GM12891 (cell line): ENCODE results near the gene SPATA33.

Source experiments
- DNase-seq: peaks from one replicate; pipeline ENCODE4 v3.0.0; 2011; ENCODE audit warnings: low spot score; ENCODE audit not compliant: insufficient read length
- FAIRE-seq: peaks from 2 replicates; lab custom pipeline; 2011; peaks lifted over from hg19 to GRCh38; lab: Jason Lieb, UNC
- PAX5 ChIP-seq: IDR thresholded peaks from 2 replicates; pipeline ENCODE4 v1.6.1; 2011; ENCODE audit warnings: low read length, moderate library complexity, mild to moderate bottlenecking; ENCODE audit not compliant: insufficient read depth, severe bottlenecking
- POLR2A ChIP-seq: IDR thresholded peaks from 2 replicates; pipeline ENCODE4 v1.6.1; 2011; ENCODE audit warnings: low read depth, low read length, control low read depth
- POLR2AphosphoS5 ChIP-seq: IDR thresholded peaks from 2 replicates; pipeline ENCODE4 v1.6.1; 2011; ENCODE audit warnings: low read depth, low read length, control low read depth
- POU2F2 ChIP-seq: IDR thresholded peaks from 2 replicates; pipeline ENCODE4 v1.6.1; 2011; ENCODE audit warnings: low read depth, mild to moderate bottlenecking, control low read depth, low read length, moderate library complexity
- SPI1 ChIP-seq: IDR thresholded peaks from 2 replicates; pipeline ENCODE4 v1.6.1; 2011; ENCODE audit warnings: low read depth, low read length, control low read depth
- TAF1 ChIP-seq: IDR thresholded peaks from 2 replicates; pipeline ENCODE4 v1.6.1; 2011; ENCODE audit warnings: low read depth, low read length, control low read depth

SPATA33 gene

DNA sequence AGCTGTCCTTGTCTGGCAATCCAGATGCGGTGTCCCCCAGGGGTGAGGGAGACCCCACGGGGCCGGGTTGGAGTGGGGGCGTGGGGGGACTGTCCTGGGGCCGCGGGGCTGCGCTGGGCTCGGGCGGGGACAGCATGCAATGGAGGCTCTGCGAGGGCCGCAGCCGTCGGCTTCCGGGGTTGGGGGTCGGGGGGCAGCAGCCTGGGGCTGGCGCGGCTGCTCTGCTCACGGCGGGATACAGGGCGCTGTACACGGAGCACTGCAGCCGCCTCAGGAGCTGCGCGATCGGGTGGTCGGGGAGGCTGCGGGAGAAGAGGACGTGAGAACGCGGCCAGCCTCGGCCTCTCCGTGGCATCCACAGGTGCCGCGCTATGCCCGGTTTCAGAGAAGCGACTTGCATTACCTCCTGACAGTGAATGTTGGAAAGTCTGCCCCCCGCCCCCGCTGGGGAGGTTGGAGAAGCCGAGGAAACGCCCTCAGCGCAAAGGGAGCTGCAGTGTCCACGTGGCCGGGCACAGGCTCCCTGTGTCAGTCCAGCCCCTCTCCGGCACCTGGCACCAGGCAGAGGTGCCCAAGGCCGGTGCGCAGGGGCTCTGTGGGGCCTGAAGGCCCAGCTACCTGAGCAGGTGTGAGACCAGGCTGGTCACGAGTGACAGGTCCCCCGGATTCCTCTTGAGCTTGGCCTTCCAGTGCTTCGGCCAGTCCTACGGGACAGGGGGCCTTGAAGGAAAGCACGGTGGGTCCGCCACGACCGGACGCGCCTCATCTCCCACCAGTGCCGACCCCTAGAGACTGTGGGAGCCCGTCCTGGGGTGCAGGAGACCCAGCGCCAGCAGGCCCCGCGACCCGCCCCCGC is 53.3 kb downstream of the SPATA33 start:
- FAIRE-seq (no peak), DNase-seq (no peak)
- TF ChIP-seq POU2F2 (no peak), SPI1 (no peak), POLR2AphosphoS5 (no peak), POLR2A (no peak), TAF1 (no peak), PAX5 (no peak)

DNA sequence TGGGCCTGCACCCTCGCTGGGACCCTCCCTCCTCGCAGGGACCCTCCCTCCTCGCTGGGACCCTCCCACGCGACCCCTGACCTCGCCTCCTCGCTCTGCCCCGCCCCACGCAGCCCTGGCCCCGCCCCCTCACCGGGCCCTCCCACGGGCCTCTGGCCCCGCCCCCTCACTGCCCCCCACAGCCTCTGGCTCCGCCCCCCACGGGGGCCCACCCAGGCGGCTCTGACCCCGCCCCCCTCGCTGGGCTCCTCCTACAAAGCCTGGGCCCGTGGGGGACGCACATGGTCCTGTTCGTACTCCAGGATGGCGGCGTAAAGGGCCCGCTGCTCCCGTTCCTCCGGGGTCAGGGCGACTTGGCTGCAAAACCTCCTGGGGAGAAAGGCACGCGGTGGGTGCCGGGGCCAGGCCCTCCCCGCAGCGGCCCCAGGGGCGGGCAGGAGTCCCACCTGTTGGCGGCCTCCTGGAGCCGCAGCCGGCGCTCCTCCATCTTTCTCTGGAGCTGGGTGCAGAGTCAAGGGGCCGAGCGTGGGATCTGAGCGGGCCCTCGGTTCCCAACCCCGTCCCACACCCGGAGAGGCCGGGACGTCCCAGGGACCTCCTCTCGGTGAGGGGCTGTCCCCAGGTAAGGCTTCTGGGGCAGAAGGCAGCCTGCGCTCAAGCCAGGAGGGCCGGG is 54.1 kb downstream of the SPATA33 start:
- FAIRE-seq (peak; percentile 72), DNase-seq (peak; percentile 99)
- TF ChIP-seq POLR2AphosphoS5 (peak; percentile 60; the same call in 1 of the 2 replicates), TAF1 (peak; percentile 61), POLR2A (no peak)

DNA sequence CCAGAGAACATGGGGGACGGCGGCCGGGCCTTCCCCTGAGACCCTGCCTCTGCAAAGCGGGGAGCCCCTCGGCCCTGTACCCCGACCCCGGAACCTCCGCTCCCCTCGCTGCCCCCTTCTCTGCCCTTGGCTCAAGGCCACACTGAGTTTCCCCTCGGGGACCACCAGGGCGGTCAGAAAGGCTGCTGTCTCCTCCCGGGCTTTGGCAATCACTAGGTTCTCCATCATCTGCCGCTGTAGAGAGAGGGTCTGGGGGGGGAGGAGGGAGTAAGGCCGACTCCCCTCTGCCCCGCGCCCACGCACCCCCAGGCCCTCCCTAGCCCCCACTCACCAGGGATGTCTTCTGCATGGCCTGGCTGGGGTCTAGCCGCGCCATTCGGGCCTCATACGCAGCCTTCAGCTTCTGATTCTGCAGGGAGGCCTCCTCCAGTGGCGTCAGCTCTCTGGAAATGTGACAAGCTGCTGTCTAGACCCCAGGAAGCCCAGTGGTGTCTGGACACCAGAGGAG is 54.7 kb downstream of the SPATA33 start:
- no peak for FAIRE-seq
- DNase-seq = no peak
- TF ChIP-seq SPI1 = no peak
- TF ChIP-seq POLR2AphosphoS5 = no peak
- TF ChIP-seq POU2F2 = no peak
- TF ChIP-seq POLR2A = no peak
- TF ChIP-seq PAX5 = no peak
- no peak for TF ChIP-seq TAF1

DNA sequence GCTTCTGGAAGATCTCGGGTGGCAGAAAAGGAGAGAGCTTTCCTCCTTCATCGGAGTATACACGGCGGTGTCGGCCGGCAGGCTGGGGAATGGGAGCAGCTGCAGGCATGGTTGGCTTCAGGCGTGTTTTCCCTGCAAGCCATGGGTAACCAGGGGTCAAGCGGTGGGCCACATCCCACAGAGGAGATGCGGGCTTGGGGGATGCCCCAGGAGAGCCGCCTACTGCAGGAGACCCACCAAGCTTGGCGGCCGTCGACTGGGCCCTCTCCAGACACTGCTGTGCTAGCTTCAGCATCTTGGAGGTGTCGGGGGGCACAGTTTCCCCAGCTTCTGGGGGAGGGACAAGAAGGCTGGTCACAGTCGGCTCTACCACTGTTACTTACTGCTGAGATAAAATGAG is 58.9 kb downstream of the SPATA33 start:
- TF ChIP-seq TAF1 = no peak
- TF ChIP-seq POLR2A = no peak
- no peak for TF ChIP-seq POLR2AphosphoS5
- no peak for TF ChIP-seq SPI1
- TF ChIP-seq POU2F2 = no peak
- TF ChIP-seq PAX5 = no peak
- FAIRE-seq (no peak), DNase-seq (no peak)

DNA sequence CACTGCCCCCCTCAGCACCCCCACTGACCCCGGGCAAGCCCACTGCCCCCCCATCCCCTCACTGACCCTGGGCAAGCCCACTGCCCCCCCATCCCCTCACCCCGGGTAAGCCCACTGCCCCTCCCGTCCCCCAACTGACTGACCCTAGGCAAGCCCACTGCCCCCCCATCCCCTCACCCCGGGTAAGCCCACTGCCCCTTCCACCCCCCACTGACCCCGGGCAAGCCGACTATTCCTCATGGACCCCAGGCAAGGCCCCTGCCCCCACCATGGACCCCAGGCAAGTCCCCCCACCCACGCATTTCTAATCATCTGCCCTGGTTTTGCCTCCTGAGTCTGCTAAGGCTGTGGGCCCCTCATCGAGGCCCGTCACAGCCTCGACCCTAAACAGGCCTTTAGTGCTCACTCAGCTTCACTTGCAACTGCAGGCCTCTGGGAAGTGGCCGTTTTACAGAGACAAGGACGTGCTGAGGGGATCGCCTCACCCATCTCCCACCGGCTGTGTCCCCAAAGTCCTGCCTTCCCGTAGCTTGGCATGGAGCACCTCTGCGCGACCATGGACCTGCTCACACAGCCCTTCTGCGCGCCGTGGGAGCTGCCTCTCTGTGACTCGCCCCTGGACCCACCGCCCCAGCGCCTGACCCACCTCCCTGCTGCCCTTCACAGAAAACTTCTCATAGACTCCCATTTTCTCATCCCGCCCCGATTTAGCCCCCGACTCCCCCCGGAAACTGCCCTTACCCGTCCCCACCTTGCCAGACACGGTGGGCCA is 59.5 kb downstream of the SPATA33 start:
- DNase-seq (no peak), FAIRE-seq (no peak)
- TF ChIP-seq PAX5 (no peak), TAF1 (no peak), POLR2A (no peak), POU2F2 (no peak), POLR2AphosphoS5 (no peak; the same call in 1 of the 2 replicates), SPI1 (no peak)

DNA sequence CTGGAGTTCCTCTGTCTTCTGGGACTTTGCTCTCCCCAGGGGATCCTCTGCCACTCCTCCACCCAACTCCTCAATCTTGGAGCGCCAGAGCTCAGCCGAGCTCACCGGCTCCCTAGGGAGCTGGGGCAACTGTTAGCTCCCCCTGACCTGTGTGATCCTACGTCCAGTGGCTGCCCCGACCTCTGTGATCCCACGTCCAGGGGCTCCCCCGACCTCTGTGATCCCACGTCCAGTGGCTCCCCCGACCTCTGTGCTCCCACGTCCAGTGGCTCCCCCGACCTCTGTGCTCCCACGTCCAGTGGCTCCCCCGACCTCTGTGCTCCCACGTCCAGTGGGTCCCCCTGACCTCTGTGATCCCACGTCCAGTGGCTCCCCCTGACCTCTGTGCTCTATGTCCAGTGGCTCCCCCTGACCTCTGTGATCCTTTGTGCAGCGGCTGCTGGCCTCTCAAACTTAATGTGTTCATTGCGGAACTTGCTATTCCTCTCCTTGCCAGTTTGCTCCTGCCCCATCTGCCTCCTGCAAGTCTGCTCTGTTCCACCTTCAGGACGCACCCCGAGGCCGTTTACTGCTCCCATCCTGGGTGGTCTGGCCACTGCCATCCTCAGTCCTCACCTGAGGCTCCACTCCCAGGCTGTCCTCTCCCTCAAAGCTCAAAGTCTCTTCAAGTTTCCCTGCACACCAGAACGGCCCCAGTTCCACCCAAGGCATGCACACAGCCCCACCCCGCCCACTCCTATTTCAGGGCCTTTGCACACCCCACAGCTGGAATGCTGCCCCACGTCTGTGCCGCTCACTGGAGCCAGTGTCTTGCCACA is 60.3 kb downstream of the SPATA33 start:
- TF ChIP-seq POLR2AphosphoS5 (peak; percentile 34; the same call in 1 of the 2 replicates), TAF1 (no peak)

More for the DNA sequence above, 60.3 kb downstream of the SPATA33 start:
- FAIRE-seq (no peak), DNase-seq (no peak)
